Mesendoderm (in vitro differentiated cells): Measurements from ENCODE around the gene NAAA.

Source experiments
- DNase-seq: peaks from one replicate; pipeline ENCODE4 v3.0.0; 2013
- H2AK5ac ChIP-seq: 2 replicates; pipeline ENCODE4 v1.6.1; 2013; ENCODE audit warnings: low read length, inconsistent platforms
- H2BK120ac ChIP-seq: 2 replicates; pipeline ENCODE4 v1.6.1; 2013; ENCODE audit warnings: low read depth, mild to moderate bottlenecking, low read length, moderate library complexity, mixed read lengths
- H2BK15ac ChIP-seq: replicated peaks from 2 replicates; pipeline ENCODE4 v1.6.1; 2013; ENCODE audit warnings: low read depth, mild to moderate bottlenecking, moderate library complexity
- H2BK5ac ChIP-seq: 2 replicates; pipeline ENCODE4 v1.6.1; 2013; ENCODE audit warnings: low read length, inconsistent platforms
- H3K18ac ChIP-seq: 2 replicates; pipeline ENCODE4 v1.6.1; 2013; ENCODE audit warnings: mild to moderate bottlenecking, low read length, mixed read lengths
- H3K23ac ChIP-seq: one replicate; pipeline ENCODE4 v1.6.1; 2013; ENCODE audit warnings: low read length
- H3K27ac ChIP-seq: 2 replicates; pipeline ENCODE4 v1.5.1; 2013; ENCODE audit warnings: low read depth, mild to moderate bottlenecking, inconsistent platforms, low read length, moderate library complexity
- H3K27me3 ChIP-seq: 2 replicates; pipeline ENCODE4 v1.6.1; 2013; ENCODE audit warnings: low read length, control low read depth, mild to moderate bottlenecking, inconsistent platforms; ENCODE audit not compliant: insufficient read depth, poor library complexity
- H3K36me3 ChIP-seq: 2 replicates; pipeline ENCODE4 v1.6.1; 2013; ENCODE audit warnings: low read length, inconsistent platforms; ENCODE audit not compliant: control insufficient read depth, insufficient read depth
- H3K4ac ChIP-seq: one replicate; pipeline ENCODE4 v1.6.1; 2013; ENCODE audit warnings: low read depth, mild to moderate bottlenecking, low read length, moderate library complexity
- H3K4me1 ChIP-seq: 2 replicates; pipeline ENCODE4 v1.6.1; 2013; ENCODE audit warnings: low read depth, low read length, inconsistent platforms; ENCODE audit not compliant: control insufficient read depth
- H3K4me2 ChIP-seq: 2 replicates; pipeline ENCODE4 v1.6.1; 2013; ENCODE audit warnings: low read length
- H3K4me3 ChIP-seq: 2 replicates; pipeline ENCODE4 v1.5.1; 2013; ENCODE audit warnings: mild to moderate bottlenecking, low read length
- H3K56ac ChIP-seq: one replicate; pipeline ENCODE4 v1.6.1; 2013; ENCODE audit warnings: low read length
- H3K79me1 ChIP-seq: 2 replicates; pipeline ENCODE4 v1.6.1; 2013; ENCODE audit warnings: low read length, inconsistent platforms
- H3K79me2 ChIP-seq: 2 replicates; pipeline ENCODE4 v1.6.1; 2013; ENCODE audit warnings: mild to moderate bottlenecking, low read length; ENCODE audit not compliant: control insufficient read depth, insufficient read depth
- H3K9ac ChIP-seq: 2 replicates; pipeline ENCODE4 v1.6.1; 2013; ENCODE audit warnings: low read length, inconsistent platforms
- H4K5ac ChIP-seq: one replicate; pipeline ENCODE4 v1.6.1; 2013; ENCODE audit warnings: low read length
- H4K8ac ChIP-seq: one replicate; pipeline ENCODE4 v1.6.1; 2013; ENCODE audit warnings: low read depth, mild to moderate bottlenecking, control low read depth, low read length, moderate library complexity
- WGBS: extraction: QIAGEN DNeasy Blood & Tissue Kit; methylation state at CpG from one replicate; pipeline ENCODE4 v1.1.7; 2013; ENCODE audit warnings: low lambda C conversion rate, missing lambda C conversion rate; ENCODE audit not compliant: insufficient coverage; ENCODE audit errors: extremely low coverage; 5-methylcytosine and 5-hydroxymethylcytosine counted together

NAAA gene

DNA sequence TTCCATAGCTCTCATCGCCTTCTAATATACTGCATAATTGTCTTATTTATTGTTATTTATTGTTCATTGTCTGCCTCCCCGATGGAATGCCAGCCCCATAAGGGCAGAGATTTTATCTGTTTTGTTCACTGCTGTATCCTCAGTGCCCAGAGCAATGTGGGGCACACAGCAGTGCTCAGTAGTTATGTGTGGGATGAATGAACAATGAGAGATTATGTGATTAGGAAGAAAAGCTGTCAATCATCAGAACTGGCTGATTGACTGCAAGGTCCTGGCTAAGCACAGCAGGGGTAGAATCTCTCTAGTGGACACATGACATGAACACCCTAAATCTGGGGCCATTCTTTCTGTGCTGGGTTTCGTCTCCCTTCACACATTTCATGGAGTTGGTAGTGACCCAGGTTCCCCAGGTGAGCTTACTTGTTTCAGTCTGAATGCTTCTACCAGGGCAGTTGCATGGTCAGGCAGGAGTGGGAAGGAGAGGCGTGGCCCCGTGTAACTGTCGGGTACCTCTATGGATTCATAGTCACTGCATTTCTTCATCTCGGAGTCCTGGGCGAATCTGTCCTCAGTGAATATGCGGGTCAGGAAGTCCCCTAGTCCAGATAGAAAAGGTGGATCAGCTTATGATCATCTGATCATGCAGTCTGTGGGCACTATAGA lies 51.1 kb downstream of the NAAA start:
- Histone ChIP-seq H3K56ac (no peak overlapping the region), H3K4me2 (no peak overlapping the region), H2AK5ac (no peak overlapping the region), H2BK5ac (no peak overlapping the region), H3K18ac (no peak overlapping the region), H3K4me1 (no peaks in the 10 kb centered on the region), H3K36me3 (no peaks in the 10 kb centered on the region), H3K9ac (no peak overlapping the region), H4K5ac (no peak overlapping the region), H3K4me3 (no peak overlapping the region), H2BK15ac (no peak overlapping the region), H2BK120ac (no peak overlapping the region), H3K4ac (no peak overlapping the region), H3K23ac (no peak overlapping the region), H4K8ac (no peak overlapping the region), H3K27me3 (no peaks in the 10 kb centered on the region), H3K79me1 (no peaks in the 10 kb centered on the region), H3K27ac (no peak overlapping the region), H3K79me2 (no peaks in the 10 kb centered on the region)
- no peak for DNase-seq
- WGBS = no CpG with 5 or more reads among the region's 9 CpGs

DNA sequence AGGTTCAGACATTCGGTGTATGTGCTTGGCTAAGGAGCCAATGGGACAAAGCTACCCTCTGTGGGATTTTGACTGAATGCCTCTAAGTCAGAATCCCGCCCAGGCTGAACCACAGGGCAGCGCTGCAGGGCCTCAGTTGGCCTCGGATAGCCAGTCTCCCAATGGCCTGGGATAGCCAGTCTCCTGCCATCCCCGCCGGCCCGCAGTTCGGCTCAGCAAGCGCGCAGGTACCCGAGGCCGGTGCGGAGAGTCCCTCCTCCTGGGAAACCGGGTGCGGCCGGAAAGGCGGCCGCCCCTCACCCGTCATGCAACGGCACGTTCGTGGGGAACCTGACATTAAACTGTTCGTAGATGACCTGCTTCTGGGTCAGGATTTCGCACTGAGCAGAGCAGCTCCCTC lies 54.7 kb downstream of the NAAA start:
- H4K5ac ChIP-seq = no peak overlapping the region
- H3K4ac ChIP-seq = no peak overlapping the region

DNA sequence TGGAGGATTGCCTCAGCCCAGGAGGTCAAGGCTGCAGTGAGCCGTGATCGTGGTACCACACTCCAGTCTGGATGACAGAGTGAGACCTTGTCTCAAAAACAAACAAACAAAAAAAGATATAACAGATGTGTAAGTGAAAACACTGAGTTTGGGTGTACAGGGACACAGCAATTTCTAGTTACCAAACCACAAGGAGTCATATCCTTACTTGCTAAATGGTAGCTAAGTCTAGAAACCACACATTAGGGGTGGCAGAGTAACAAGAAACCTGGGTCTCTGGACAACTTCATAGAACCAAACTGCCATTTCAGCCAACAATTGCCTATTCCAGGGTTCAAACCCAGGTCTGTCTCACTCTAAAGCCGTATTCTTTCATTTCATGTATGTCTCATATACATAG lies 59.3 kb downstream of the NAAA start:
- no peak overlapping the region for H2AK5ac ChIP-seq
- no peak overlapping the region for H2BK5ac ChIP-seq
- no peak overlapping the region for H4K5ac ChIP-seq
- H3K18ac ChIP-seq = no peak overlapping the region
- WGBS = no CpG with 5 or more reads among the region's 3 CpGs
- no peaks in the 10 kb centered on the region for H3K4me1 ChIP-seq
- no peak overlapping the region for H3K23ac ChIP-seq
- no peaks in the 10 kb centered on the region for H3K36me3 ChIP-seq
- no peaks in the 10 kb centered on the region for H3K79me2 ChIP-seq
- H3K56ac ChIP-seq = no peak overlapping the region
- no peak overlapping the region for H3K9ac ChIP-seq
- DNase-seq = no peak
- no peak overlapping the region for H2BK15ac ChIP-seq
- no peak overlapping the region for H3K4me2 ChIP-seq
- no peaks in the 10 kb centered on the region for H3K79me1 ChIP-seq
- H3K27ac ChIP-seq = no peak overlapping the region
- no peaks in the 10 kb centered on the region for H3K27me3 ChIP-seq
- H4K8ac ChIP-seq = no peak overlapping the region
- no peak overlapping the region for H2BK120ac ChIP-seq
- H3K4me3 ChIP-seq = no peak overlapping the region
- H3K4ac ChIP-seq = no peak overlapping the region

More for the DNA sequence above, 54.7 kb downstream of the NAAA start:
- Histone ChIP-seq H4K8ac (no peak overlapping the region), H3K79me1 (no peaks in the 10 kb centered on the region), H3K79me2 (no peaks in the 10 kb centered on the region), H3K27ac (no peak overlapping the region), H3K18ac (no peak overlapping the region), H3K56ac (no peak overlapping the region), H3K4me1 (no peaks in the 10 kb centered on the region), H2BK15ac (no peak overlapping the region), H3K23ac (no peak overlapping the region), H3K27me3 (no peaks in the 10 kb centered on the region), H2BK120ac (no peak overlapping the region), H2AK5ac (no peak overlapping the region), H3K4me2 (no peak overlapping the region), H3K9ac (no peak overlapping the region), H3K36me3 (no peaks in the 10 kb centered on the region), H2BK5ac (no peak overlapping the region), H3K4me3 (no peak overlapping the region)
- DNase-seq = no peak
- no CpG with 5 or more reads among the region's 24 CpGs for WGBS

DNA sequence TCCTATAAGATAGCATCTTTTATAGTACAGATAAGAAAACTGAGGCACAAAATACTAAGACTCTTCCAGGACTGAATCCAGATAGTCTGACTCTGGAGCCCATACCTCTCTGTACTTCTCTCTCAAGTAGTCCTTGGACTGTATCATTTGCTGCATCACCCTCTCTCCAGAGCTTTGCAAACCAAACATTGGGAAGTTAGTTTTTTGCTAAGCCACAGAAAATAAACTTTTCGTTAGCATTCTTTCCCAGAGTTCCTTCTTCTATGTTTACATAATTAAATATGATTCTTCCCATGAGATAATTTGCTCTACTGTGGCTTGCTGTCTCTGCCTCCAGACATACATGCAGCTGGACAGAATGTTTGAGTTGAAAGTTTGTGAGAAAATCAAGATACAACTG lies 60.5 kb downstream of the NAAA start:
- Histone ChIP-seq H3K18ac (no peak overlapping the region), H2AK5ac (no peak overlapping the region), H3K23ac (no peak overlapping the region), H3K79me1 (no peaks in the 10 kb centered on the region), H4K8ac (no peak overlapping the region), H3K4me1 (no peaks in the 10 kb centered on the region), H2BK5ac (no peak overlapping the region), H2BK15ac (no peak overlapping the region), H3K27ac (no peak overlapping the region), H3K36me3 (no peaks in the 10 kb centered on the region), H3K56ac (no peak overlapping the region), H3K27me3 (no peaks in the 10 kb centered on the region), H3K79me2 (no peaks in the 10 kb centered on the region), H3K4me3 (no peak overlapping the region), H3K4ac (no peak overlapping the region), H3K4me2 (no peak overlapping the region), H3K9ac (no peak overlapping the region), H4K5ac (no peak overlapping the region), H2BK120ac (no peak overlapping the region)
- no peak for DNase-seq
- WGBS = no CpG with 5 or more reads among the region's 1 CpG

DNA sequence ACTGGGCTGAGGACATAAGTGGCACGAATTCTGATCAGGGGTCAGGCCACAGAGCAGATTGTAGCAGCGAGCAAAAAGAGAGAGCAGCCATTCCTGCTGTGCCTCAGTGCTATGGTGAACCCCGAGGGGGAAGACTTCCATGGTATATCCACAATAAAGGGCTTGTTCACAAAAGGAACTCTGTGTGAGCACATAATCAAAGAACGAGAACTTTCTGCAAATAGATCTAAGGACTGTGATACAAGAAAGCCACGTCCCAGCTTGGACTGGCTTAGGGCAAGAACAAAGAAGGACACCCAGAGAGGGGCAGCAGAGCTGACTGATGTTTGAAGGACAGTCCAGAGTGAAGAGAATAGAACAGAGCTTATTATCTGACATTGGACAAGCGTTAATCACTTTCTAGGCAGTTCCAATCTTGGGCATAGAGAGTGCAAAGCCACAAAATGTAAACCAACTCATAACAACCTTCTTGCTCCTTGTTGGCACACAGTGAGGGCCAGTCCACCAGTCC lies 62.5 kb downstream of the NAAA start:
- no peak overlapping the region for H2BK15ac ChIP-seq
- H3K4me1 ChIP-seq = no peaks in the 10 kb centered on the region
- H4K5ac ChIP-seq = no peak overlapping the region
- H3K56ac ChIP-seq = no peak overlapping the region
- no peak overlapping the region for H2BK120ac ChIP-seq
- H3K4me3 ChIP-seq = no peak overlapping the region
- no peak overlapping the region for H4K8ac ChIP-seq
- H2AK5ac ChIP-seq = no peak overlapping the region
- H3K27me3 ChIP-seq = no peaks in the 10 kb centered on the region
- no peaks in the 10 kb centered on the region for H3K79me1 ChIP-seq
- H3K36me3 ChIP-seq = no peaks in the 10 kb centered on the region
- no peaks in the 10 kb centered on the region for H3K79me2 ChIP-seq
- no peak overlapping the region for H3K27ac ChIP-seq
- no peak for DNase-seq
- no CpG with 5 or more reads among the region's 6 CpGs for WGBS
- no peak overlapping the region for H3K4ac ChIP-seq
- H3K9ac ChIP-seq = no peak overlapping the region
- H3K18ac ChIP-seq = no peak overlapping the region
- no peak overlapping the region for H2BK5ac ChIP-seq
- no peak overlapping the region for H3K4me2 ChIP-seq
- no peak overlapping the region for H3K23ac ChIP-seq

DNA sequence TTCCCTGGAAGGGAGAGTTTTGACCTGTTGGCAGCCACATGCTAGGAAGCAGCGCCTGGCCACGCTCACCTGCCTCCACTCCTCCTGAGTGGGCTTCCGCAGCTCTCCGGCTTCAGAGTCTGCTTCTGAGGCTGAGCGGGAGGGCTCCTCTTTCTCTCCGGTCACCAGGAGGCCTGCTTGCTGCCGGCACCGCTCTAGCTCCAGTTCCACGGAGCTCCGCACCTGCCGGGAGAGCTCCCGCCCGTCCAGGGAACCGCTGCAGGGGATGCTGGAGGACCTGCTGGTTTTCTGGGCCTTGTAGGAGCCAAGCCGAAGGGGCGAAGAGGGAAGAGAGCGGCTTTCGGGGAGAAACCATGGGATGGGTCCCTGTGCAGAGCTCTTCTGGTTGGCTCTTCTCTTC lies 64.6 kb downstream of the NAAA start:
- Histone ChIP-seq H2BK15ac (no peak overlapping the region), H4K8ac (no peak overlapping the region), H3K27me3 (no peaks in the 10 kb centered on the region), H2BK5ac (no peak overlapping the region), H3K23ac (no peak overlapping the region), H2AK5ac (no peak overlapping the region), H3K27ac (no peak overlapping the region), H4K5ac (no peak overlapping the region), H3K79me1 (no peaks in the 10 kb centered on the region), H3K4me2 (no peak overlapping the region), H3K36me3 (no peaks in the 10 kb centered on the region), H3K9ac (no peak overlapping the region), H3K4me1 (no peaks in the 10 kb centered on the region), H3K18ac (no peak overlapping the region), H3K4me3 (no peak overlapping the region), H2BK120ac (no peak overlapping the region), H3K56ac (no peak overlapping the region), H3K79me2 (no peaks in the 10 kb centered on the region), H3K4ac (no peak overlapping the region)
- no CpG with 5 or more reads among the region's 18 CpGs for WGBS
- DNase-seq = no peak
